A673 (cell line): ENCODE results near the gene QRFP.

Experiments used
- CTCF ChIP-seq: fragments of 300-800, 200-600 bp; sonication (generic); conservative IDR thresholded peaks from 2 replicates; pipeline ENCODE4 v1.5.1; 2017; ENCODE audit warnings: low read depth, mild to moderate bottlenecking, antibody characterized with exemption, low read length, moderate library complexity, mixed read lengths
- EZH2 ChIP-seq: fragments of 200-600 bp; sonication (generic); IDR thresholded peaks from 2 replicates; pipeline ENCODE4 v1.6.1; 2017; ENCODE audit warnings: borderline replicate concordance, low read depth, mild to moderate bottlenecking, mixed read lengths, antibody characterized with exemption, low read length; ENCODE audit not compliant: poor library complexity, severe bottlenecking

GRCh38 chr9:130861372-130862180 lies 35.0 kb downstream of the QRFP start:
- no peak for TF ChIP-seq CTCF
- TF ChIP-seq EZH2: no peak
